CD4-positive, alpha-beta T cell treated with Interferon gamma for 1 hour (primary cell): ENCODE measurements around the gene KIF3B.
"Not testable (repeated sequence)": the region's sequence is repeated elsewhere in the genome, so short reads cannot be mapped to it uniquely, and the experiment has no call there.

Source experiments
- DNase-seq: peaks from one replicate; pipeline ENCODE4 v3.0.0-alpha.2; 2020

KIF3B gene

GRCh38 chr20:32249030-32249738, 28.3 kb upstream of the KIF3B start:
- peak; percentile 25 for DNase-seq

GRCh38 chr20:32251470-32251869, 26.0 kb upstream of the KIF3B start:
- no peak for DNase-seq

- DNase-seq: no peak
These were observed 25.3 kb upstream of the KIF3B start for GRCh38 chr20:32252189-32252588.

GRCh38 chr20:32260973-32261372, 16.5 kb upstream of the KIF3B start:
- DNase-seq: not testable (repeated sequence)

GRCh38 chr20:32261644-32262043, 15.8 kb upstream of the KIF3B start:
- no peak for DNase-seq

- no peak for DNase-seq
These were observed 14.0 kb upstream of the KIF3B start for GRCh38 chr20:32263398-32263954.

- no peak for DNase-seq
These were observed 5.8 kb upstream of the KIF3B start for GRCh38 chr20:32271620-32272019.

- DNase-seq: no peak
These were observed 3.1 kb upstream of the KIF3B start for GRCh38 chr20:32274359-32274758.

- not testable (repeated sequence) for DNase-seq
These were observed 2.3 kb upstream of the KIF3B start for GRCh38 chr20:32275163-32275562.

GRCh38 chr20:32278199-32278643, 770 bp downstream of the KIF3B start:
- DNase-seq: peak; percentile 23

- no peak for DNase-seq
These were observed 4.3 kb downstream of the KIF3B start for GRCh38 chr20:32281711-32282110.

GRCh38 chr20:32282461-32282860, 5.0 kb downstream of the KIF3B start:
- DNase-seq: no peak

GRCh38 chr20:32285082-32285620, 7.7 kb downstream of the KIF3B start:
- DNase-seq: no peak

- peak; percentile 16 for DNase-seq
These were observed 8.3 kb downstream of the KIF3B start for GRCh38 chr20:32285621-32286371.

GRCh38 chr20:32287231-32287638, 9.8 kb downstream of the KIF3B start:
- no peak for DNase-seq

- no peak for DNase-seq
These were observed 10.9 kb downstream of the KIF3B start for GRCh38 chr20:32288225-32288849.

GRCh38 chr20:32289299-32289660, 11.8 kb downstream of the KIF3B start:
- not testable (repeated sequence) for DNase-seq

- no peak for DNase-seq
These were observed 12.4 kb downstream of the KIF3B start for GRCh38 chr20:32289661-32290431.

- no peak for DNase-seq
These were observed 13.7 kb downstream of the KIF3B start for GRCh38 chr20:32291166-32291565.

- DNase-seq: no peak
These were observed 15.1 kb downstream of the KIF3B start for GRCh38 chr20:32292548-32292947.

GRCh38 chr20:32294071-32294470, 16.6 kb downstream of the KIF3B start:
- DNase-seq: no peak

- no peak for DNase-seq
These were observed 19.0 kb downstream of the KIF3B start for GRCh38 chr20:32296412-32296811.
